Neural progenitor cell (in vitro differentiated cells): ENCODE results near the gene TFCP2. TPM values are rescaled to one million over a fixed set of nuclear protein-coding genes. Genes with fewer than 3 reads are reported as not detected.

Experiments
- DNase-seq: peaks from one replicate; pipeline ENCODE4 v3.0.0-alpha.2; 2016; ENCODE audit warnings: low spot score
- H2AFZ ChIP-seq: fragments of 200-600 bp; sonication (generic); replicated peaks from 2 replicates; pipeline ENCODE4 v1.6.1; 2016; ENCODE audit warnings: antibody characterized with exemption
- H3F3A ChIP-seq: fragments of 200-600 bp; sonication (generic); 2 replicates; pipeline ENCODE4 v1.6.1; 2016; ENCODE audit warnings: antibody characterized with exemption, low read depth
- H3K27ac ChIP-seq: fragments of 200-600 bp; sonication (generic); 2 replicates; pipeline ENCODE4 v1.5.1; 2016; ENCODE audit warnings: mild to moderate bottlenecking
- H3K27me3 ChIP-seq: fragments of 200-600 bp; sonication (generic); 2 replicates; pipeline ENCODE4 v1.6.1; 2016; ENCODE audit warnings: mild to moderate bottlenecking, moderate library complexity
- H3K36me3 ChIP-seq: fragments of 200-600 bp; sonication (generic); 2 replicates; pipeline ENCODE4 v1.5.1; 2016
- H3K4me1 ChIP-seq: fragments of 200-600 bp; sonication (generic); 2 replicates; pipeline ENCODE4 v1.6.1; 2016; ENCODE audit warnings: mixed run types
- H3K4me2 ChIP-seq: fragments of 200-600 bp; sonication (generic); 2 replicates; pipeline ENCODE4 v1.6.1; 2016
- H3K4me3 ChIP-seq: fragments of 200-600 bp; sonication (generic); 2 replicates; pipeline ENCODE4 v1.5.1; 2016
- H3K79me2 ChIP-seq: fragments of 200-600 bp; sonication (generic); 2 replicates; pipeline ENCODE4 v1.6.1; 2016; ENCODE audit warnings: low read depth
- H3K9ac ChIP-seq: fragments of 200-600 bp; sonication (generic); 2 replicates; pipeline ENCODE4 v1.6.1; 2016
- H3K9me3 ChIP-seq: fragments of 200-600 bp; sonication (generic); 2 replicates; pipeline ENCODE4 v1.5.1; 2016; ENCODE audit warnings: low read depth
- H4K20me1 ChIP-seq: fragments of 200-600 bp; sonication (generic); 2 replicates; pipeline ENCODE4 v1.6.1; 2016; ENCODE audit warnings: low read depth
- H3K27ac Mint-ChIP-seq: 3 replicates; pipeline ENCODE4 v1.8.0; 2021; ENCODE audit warnings: mixed read lengths
- H3K27me3 Mint-ChIP-seq: 2 replicates; pipeline ENCODE4 v1.8.0; 2022; ENCODE audit warnings: low read depth, mild to moderate bottlenecking, inconsistent platforms, moderate library complexity, mixed read lengths; ENCODE audit not compliant: insufficient read depth
- H3K36me3 Mint-ChIP-seq: 3 replicates; pipeline ENCODE4 v1.8.0; 2021; ENCODE audit warnings: mixed read lengths
- H3K4me1 Mint-ChIP-seq: 3 replicates; pipeline ENCODE4 v1.8.0; 2021; ENCODE audit warnings: mixed read lengths
- H3K4me3 Mint-ChIP-seq: 3 replicates; pipeline ENCODE4 v1.8.0; 2021; ENCODE audit warnings: mild to moderate bottlenecking, moderate library complexity, mixed read lengths
- H3K9me3 Mint-ChIP-seq: 3 replicates; pipeline ENCODE4 v1.8.0; 2020; ENCODE audit warnings: mixed read lengths
- EZH2 ChIP-seq: fragments of 200-600 bp; sonication (generic); IDR thresholded peaks from 2 replicates; pipeline ENCODE4 v1.6.1; 2017; ENCODE audit warnings: antibody characterized with exemption, mild to moderate bottlenecking, moderate library complexity
- EZH2phosphoT487 ChIP-seq: fragments of 200-600 bp; sonication (generic); IDR thresholded peaks from 2 replicates; pipeline ENCODE4 v1.6.1; 2017; ENCODE audit warnings: antibody characterized with exemption
- total RNA-seq: library from RNA; depleted of rRNA; stranded (reverse); fragments of >200 nt; gene quantifications from 2 replicates; pipeline ENCODE4 v1.2.3, GENCODE V29; 2015; ENCODE audit warnings: low replicate concordance
- TF ChIP-seq, protein P1 (sequence below): fragments of 200-600 bp; sonication (generic); IDR thresholded peaks from 2 replicates; pipeline ENCODE4 v1.5.1; 2017; ENCODE audit warnings: antibody characterized with exemption, mild to moderate bottlenecking

TFCP2 gene
- total RNA-seq, 1 donor from 2014 or later, result 28.8 TPM

DNA sequence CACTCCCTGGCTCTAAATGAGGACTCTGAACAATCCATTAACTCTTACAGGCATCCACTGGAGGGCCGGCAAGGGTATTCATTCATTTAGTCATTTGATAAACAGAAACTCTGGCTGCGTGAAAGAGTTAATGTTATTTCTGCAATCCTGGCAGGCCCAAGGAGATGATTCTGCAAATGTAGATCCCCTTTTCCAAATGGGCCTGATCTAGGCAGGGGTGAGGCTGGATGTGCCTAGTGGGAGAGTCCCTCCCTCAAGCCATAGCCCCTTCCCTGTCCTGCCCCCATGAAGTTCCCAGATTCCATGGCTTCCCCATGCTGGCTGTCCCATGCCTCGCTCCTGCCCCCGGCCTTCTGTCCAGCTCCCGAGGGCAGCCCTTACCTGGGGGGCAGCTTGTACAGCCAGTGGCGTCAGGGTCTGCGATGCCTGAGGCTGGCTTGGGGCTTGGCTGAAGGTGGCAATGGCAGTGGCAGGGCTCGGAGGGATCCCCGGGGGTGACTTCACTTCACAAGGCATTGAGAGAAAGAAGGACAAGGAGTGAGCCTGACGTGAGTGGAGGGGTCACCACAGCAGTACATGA, 26.5 kb upstream of the TFCP2 start:
- no peaks in the 10 kb centered on the region for H3K9me3 Mint-ChIP-seq
- H3K4me1 ChIP-seq, result no peaks in the 10 kb centered on the region
- H3K27me3 ChIP-seq, result no peaks in the 10 kb centered on the region
- no peaks in the 10 kb centered on the region for H4K20me1 ChIP-seq
- H3K4me2 ChIP-seq, result no peak overlapping the region
- no peak overlapping the region for H3K9ac ChIP-seq
- no peaks in the 10 kb centered on the region for H3F3A ChIP-seq
- H3K27ac ChIP-seq, result no peak overlapping the region
- TF ChIP-seq, protein P1, sequence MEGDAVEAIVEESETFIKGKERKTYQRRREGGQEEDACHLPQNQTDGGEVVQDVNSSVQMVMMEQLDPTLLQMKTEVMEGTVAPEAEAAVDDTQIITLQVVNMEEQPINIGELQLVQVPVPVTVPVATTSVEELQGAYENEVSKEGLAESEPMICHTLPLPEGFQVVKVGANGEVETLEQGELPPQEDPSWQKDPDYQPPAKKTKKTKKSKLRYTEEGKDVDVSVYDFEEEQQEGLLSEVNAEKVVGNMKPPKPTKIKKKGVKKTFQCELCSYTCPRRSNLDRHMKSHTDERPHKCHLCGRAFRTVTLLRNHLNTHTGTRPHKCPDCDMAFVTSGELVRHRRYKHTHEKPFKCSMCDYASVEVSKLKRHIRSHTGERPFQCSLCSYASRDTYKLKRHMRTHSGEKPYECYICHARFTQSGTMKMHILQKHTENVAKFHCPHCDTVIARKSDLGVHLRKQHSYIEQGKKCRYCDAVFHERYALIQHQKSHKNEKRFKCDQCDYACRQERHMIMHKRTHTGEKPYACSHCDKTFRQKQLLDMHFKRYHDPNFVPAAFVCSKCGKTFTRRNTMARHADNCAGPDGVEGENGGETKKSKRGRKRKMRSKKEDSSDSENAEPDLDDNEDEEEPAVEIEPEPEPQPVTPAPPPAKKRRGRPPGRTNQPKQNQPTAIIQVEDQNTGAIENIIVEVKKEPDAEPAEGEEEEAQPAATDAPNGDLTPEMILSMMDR, result no peak
- TF ChIP-seq EZH2phosphoT487 (no peak), EZH2 (no peak)
- no peaks in the 10 kb centered on the region for H3K79me2 ChIP-seq
- no peak overlapping the region for H3K27ac Mint-ChIP-seq
- H2AFZ ChIP-seq, result no peak overlapping the region
- no peak overlapping the region for H3K4me3 Mint-ChIP-seq
- H3K36me3 ChIP-seq, result no peaks in the 10 kb centered on the region
- H3K4me3 ChIP-seq, result no peak overlapping the region
- peaks cover 11% of the 10 kb centered on the region for H3K4me1 Mint-ChIP-seq
- H3K36me3 Mint-ChIP-seq, result no peaks in the 10 kb centered on the region
- H3K27me3 Mint-ChIP-seq, result no peaks in the 10 kb centered on the region
- no peak for DNase-seq
- H3K9me3 ChIP-seq, result no peaks in the 10 kb centered on the region

DNA sequence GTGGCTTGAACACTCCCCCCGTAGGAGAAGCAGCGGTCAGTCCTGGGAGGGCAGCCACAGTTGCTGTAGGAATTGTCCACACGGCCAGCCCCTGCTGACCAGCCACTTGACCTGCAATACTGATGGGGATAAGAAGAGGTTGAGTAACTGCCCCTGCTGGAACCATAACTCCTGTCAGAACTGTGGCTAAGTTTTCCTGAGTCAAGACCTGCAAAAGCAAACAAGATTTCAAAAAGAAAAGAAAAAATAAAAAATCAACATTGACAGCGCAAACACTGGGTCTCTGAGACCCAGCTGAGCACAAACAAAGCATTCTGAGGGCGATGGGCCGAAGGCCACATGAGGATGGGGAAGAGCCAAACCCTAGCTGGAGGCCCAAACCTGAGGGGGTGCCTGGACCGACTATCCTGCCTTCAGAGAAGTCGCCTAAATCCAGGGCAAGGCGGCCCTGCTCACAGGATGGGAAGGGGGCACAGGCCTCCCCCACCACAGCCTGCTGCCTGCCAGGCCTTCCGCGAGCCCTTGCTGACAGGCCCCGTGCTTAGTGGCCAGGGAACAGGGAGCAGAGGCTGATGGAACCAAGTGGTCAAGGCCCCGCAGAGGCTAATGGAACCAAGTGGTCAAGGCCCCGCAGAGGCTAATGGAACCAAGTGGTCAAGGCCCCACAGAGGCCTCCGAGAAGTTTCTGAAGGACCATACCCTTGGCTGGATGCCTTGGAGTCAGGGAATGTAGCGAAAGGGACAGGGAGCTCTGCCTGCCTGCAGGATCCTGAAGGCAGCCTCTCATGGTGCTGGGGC, 25.8 kb upstream of the TFCP2 start:
- Histone ChIP-seq H3K79me2 (no peaks in the 10 kb centered on the region), H3K4me3 (no peak overlapping the region), H3F3A (no peaks in the 10 kb centered on the region), H3K4me1 (no peaks in the 10 kb centered on the region), H3K9me3 (no peaks in the 10 kb centered on the region), H3K27ac (no peak overlapping the region), H3K4me2 (no peak overlapping the region), H3K27me3 (no peaks in the 10 kb centered on the region), H3K9ac (no peak overlapping the region), H4K20me1 (no peaks in the 10 kb centered on the region), H2AFZ (no peak overlapping the region), H3K36me3 (no peaks in the 10 kb centered on the region)
- TF ChIP-seq EZH2 (no peak), EZH2phosphoT487 (no peak)
- TF ChIP-seq, protein P1, result no peak
- H3K27me3 Mint-ChIP-seq, result no peaks in the 10 kb centered on the region
- H3K9me3 Mint-ChIP-seq, result no peaks in the 10 kb centered on the region
- no peaks in the 10 kb centered on the region for H3K36me3 Mint-ChIP-seq
- no peak overlapping the region for H3K4me3 Mint-ChIP-seq
- no peak for DNase-seq
- H3K4me1 Mint-ChIP-seq, result peaks cover 11% of the 10 kb centered on the region
- peak overlapping the region; percentile 52 for H3K27ac Mint-ChIP-seq

DNA sequence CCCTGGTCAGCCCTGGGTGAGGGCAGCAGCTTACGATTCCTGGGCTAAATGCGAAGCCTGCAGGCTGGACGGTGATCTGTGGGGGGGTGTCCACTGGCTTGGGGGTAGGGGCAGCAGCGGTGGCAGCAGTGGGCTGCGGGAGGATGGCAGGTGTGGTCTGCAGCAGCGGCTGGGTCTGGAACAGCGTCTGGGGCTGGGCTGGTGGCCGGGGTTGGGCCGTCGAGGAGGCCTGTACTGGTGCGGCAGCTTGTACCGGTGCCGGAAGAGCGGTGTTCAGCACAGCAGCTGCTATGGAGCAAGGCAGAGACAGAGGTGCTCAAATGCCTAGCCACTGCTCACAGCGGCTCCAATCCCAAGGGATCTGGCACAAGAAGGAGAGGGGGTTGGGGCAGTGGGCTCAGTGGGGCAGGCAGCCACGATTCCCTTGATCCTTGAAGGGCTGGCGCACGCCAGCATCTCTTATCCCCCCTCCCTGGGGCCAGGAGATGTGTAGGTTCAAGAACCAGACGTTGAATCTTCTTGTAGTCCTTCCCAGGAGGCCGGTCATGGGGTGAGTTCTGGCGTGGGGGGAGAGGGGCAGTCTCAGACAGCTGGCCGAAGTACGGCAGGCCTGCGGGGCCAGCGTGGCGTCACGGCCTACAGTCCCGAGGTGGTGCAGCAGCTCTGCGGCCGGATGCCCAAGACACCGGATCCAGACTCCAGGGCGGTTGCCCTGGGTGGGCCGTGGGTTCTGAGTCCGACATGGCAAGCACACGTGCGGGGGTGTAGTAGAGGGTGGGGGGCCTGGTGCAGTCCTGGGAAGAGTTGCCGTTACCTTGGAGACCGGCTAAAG, 25.0 kb upstream of the TFCP2 start:
- H3K9me3 Mint-ChIP-seq, result no peaks in the 10 kb centered on the region
- peaks cover 11% of the 10 kb centered on the region for H3K4me1 Mint-ChIP-seq
- no peak for DNase-seq
- no peak overlapping the region for H3K9ac ChIP-seq
- no peaks in the 10 kb centered on the region for H3K36me3 Mint-ChIP-seq
- H3K4me3 Mint-ChIP-seq, result no peak overlapping the region
- H3K27ac Mint-ChIP-seq, result peak overlapping the region; percentile 52
- no peaks in the 10 kb centered on the region for H4K20me1 ChIP-seq
- H3K27ac ChIP-seq, result no peak overlapping the region
- H3K4me3 ChIP-seq, result no peak overlapping the region
- no peaks in the 10 kb centered on the region for H3F3A ChIP-seq
- H3K79me2 ChIP-seq, result no peaks in the 10 kb centered on the region
- H3K9me3 ChIP-seq, result no peaks in the 10 kb centered on the region
- no peaks in the 10 kb centered on the region for H3K36me3 ChIP-seq
- H3K27me3 ChIP-seq, result no peaks in the 10 kb centered on the region
- no peaks in the 10 kb centered on the region for H3K27me3 Mint-ChIP-seq
- no peaks in the 10 kb centered on the region for H3K4me1 ChIP-seq
- TF ChIP-seq EZH2, result no peak
- no peak overlapping the region for H2AFZ ChIP-seq
- H3K4me2 ChIP-seq, result no peak overlapping the region
